ENCODE data around the gene FATE1.

FATE1 gene

GRCh38 chrX:151708821-151709220 is 7.0 kb upstream of the FATE1 start:
- no peak for DNase-seq

- DNase-seq, result no peak
Measured at GRCh38 chrX:151710457-151710856, 5.4 kb upstream of the FATE1 start.

GRCh38 chrX:151711154-151711553 is 4.7 kb upstream of the FATE1 start:
- DNase-seq, result no peak

- DNase-seq, result no peak
Measured at GRCh38 chrX:151711787-151712186, 4.0 kb upstream of the FATE1 start.

GRCh38 chrX:151712253-151712652 is 3.6 kb upstream of the FATE1 start:
- DNase-seq, result no peak

- DNase-seq, result no peak
Measured at GRCh38 chrX:151713849-151714248, 2.0 kb upstream of the FATE1 start.

- DNase-seq, result no peak
Measured at GRCh38 chrX:151714362-151714761, 1.5 kb upstream of the FATE1 start.

- DNase-seq, result no peak
Measured at GRCh38 chrX:151722241-151722846, 6.5 kb downstream of the FATE1 start.

GRCh38 chrX:151723156-151723760 is 7.4 kb downstream of the FATE1 start:
- DNase-seq, result no peak

- no peak for DNase-seq
Measured at GRCh38 chrX:151724563-151725337, 8.9 kb downstream of the FATE1 start.

- DNase-seq, result no peak
Measured at GRCh38 chrX:151725338-151725614, 9.4 kb downstream of the FATE1 start.

GRCh38 chrX:151726751-151727150 is 10.9 kb downstream of the FATE1 start:
- no peak for DNase-seq

- no peak for DNase-seq
Measured at GRCh38 chrX:151727346-151727745, 11.5 kb downstream of the FATE1 start.

- DNase-seq, result no peak
Measured at GRCh38 chrX:151729056-151729725, 13.4 kb downstream of the FATE1 start.

GRCh38 chrX:151734446-151734845 is 18.6 kb downstream of the FATE1 start, which contains the start of gene CNGA2:
CNGA2 (plus strand) TSS chrX:151734746; CDS start chrX:151738484, 3,738 bp downstream.
- no peak for DNase-seq

GRCh38 chrX:151735219-151735618 is 19.4 kb downstream of the FATE1 start:
- no peak for DNase-seq

GRCh38 chrX:151736685-151737084 is 20.9 kb downstream of the FATE1 start:
- DNase-seq, result no peak

- DNase-seq, result no peak
Measured at GRCh38 chrX:151737494-151737893, 21.7 kb downstream of the FATE1 start.

- DNase-seq, result no peak
Measured at GRCh38 chrX:151738751-151739150, 22.9 kb downstream of the FATE1 start.

- DNase-seq, result no peak
Measured at GRCh38 chrX:151741606-151742005, 25.8 kb downstream of the FATE1 start.

- no peak for DNase-seq
Measured at GRCh38 chrX:151742311-151742710, 26.5 kb downstream of the FATE1 start.

- DNase-seq, result no peak
Measured at GRCh38 chrX:151743651-151744470, 28.0 kb downstream of the FATE1 start.

GRCh38 chrX:151745651-151746050 is 29.8 kb downstream of the FATE1 start:
- no peak for DNase-seq

Data from activated CD4-positive, CD25-positive, alpha-beta regulatory T cell treated with anti-CD3 and anti-CD28 coated beads, Interleukin-2, amount 50 U/mL, for 72 hours (primary cell).